Glomerular visceral epithelial cell (primary cell): ENCODE data around the gene BAZ2B.
"Not testable (repeated sequence)": the region's sequence is repeated elsewhere in the genome, so short reads cannot be mapped to it uniquely, and the experiment has no call there.

Source experiments
- DNase-seq: peaks from one replicate; pipeline ENCODE4 v3.0.0-alpha.2; 2016; ENCODE audit errors: extremely low spot score

The BAZ2B gene

DNA sequence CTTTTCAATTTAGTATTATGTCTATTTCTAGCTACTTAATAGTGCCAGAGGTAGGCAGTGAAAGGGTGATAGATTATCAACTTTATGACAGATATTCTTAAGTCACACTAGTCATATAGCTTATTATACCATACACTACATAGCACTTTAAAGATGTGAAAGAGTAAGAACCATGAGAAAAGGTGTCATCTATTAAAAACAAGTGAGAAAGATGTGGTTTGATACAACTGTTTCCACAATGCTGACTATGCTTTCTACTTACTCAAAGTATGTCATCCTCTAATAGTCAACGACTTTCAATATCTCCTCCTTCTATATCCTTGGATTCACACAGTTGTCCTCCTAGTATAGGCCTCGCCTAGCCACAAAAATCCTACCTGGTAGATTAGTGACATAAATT is 196.9 kb downstream of the BAZ2B start:
- no peak for DNase-seq

DNA sequence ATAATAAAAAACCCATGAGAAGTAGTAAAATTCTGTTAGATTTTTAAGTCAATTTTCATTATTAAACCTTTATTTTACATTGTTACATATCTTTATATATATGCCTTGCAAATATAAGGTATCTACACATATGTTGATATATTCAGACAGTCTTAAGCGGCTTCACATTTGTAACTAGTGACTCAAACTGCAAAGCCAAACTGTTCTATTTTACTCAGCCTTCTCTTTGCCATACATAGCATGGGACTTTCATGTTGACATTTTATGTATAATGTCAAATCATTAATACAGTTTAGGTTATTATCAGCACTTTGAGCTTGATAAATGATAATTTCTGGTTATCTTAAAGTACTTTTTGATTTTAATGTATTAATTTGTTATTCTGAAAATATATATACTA is 204.9 kb downstream of the BAZ2B start:
- no peak for DNase-seq

DNA sequence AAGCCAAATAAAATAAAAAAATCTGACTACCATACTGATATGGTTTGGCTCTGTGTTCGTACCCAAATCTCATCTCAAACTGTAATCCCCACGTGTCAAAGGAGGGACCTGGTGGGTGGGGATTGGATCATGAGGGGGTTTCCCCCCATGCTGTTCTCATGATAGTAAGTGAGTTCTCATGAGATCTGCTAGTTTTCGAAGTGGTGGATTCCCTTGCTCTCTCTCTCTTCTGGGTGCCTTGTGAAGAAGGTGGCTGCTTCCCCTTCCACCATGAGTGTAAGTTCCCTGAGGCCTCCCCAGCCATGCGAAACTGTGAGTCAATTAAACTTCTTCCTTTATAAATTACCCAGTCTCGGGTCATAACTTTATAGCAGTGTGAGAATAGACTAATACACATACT is 206.1 kb downstream of the BAZ2B start:
- no peak for DNase-seq

DNA sequence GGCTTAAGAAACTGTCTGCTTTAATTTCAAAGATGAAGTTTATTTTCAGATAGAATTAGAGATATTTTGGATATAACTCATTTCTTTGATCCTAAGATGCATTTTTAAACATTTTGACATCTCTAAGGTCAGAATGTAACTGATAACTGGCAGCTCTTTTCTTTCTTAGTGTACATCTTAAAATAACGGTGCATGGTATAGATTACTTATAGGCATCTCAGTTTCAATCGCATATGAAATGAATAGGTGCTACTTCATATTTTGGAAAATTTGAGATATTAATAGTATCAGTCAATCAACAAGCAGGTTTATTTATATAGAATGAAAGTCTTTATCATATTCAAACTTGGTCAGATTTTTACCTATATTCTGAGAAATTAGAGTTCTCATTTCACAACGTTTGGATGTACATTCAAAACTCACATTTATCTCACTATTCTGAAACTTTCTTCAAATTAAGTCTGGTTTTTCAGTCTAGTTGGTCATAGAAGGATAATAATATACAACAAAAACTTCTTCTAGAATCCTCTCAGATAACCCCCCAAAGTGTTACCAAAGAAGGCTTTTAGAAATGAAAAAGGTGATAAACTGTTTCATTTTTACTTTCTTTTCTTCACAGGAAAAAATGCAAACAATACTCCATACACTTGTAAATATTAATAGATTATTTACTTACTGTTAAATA is 207.1 kb downstream of the BAZ2B start:
- DNase-seq, result no peak

GRCh38 chr2:159402790-159403189 is 213.6 kb downstream of the BAZ2B start:
- DNase-seq, result no peak

GRCh38 chr2:159402160-159402559 is 214.2 kb downstream of the BAZ2B start:
- DNase-seq, result not testable (repeated sequence)

DNA sequence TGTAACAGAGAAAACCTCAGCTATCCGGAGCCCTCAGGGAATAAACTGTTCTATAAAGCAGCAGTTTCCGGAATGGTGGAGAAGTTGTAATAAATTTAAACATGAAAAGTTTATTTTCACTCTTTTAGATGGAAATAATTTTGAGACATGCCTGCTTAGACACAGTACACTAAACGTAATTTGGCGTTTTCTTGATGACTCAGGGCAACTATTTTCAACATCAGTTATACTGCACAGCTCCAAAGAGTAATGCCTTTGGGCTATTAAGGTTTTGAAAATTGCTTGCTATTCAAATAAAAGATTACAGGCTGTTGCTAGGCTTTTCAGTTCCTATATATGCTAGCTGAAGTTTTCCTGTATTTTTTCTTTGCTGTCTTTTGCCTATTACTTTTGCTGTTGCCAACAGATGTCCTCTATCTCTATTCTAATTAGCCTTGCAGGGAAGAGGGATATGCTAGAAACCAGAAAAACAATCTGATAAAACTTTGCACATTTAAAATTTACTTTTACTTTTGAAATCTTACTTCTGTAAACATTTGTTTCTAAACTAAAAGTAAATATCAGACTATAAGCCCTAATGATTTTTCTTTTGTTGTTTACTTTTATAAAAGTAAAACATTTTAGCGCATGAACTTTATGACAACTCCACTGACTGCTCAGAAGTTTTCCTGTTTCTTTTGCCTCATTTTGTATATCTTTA is 216.5 kb downstream of the BAZ2B start:
- DNase-seq, result no peak

- no peak for DNase-seq
These were observed 219.5 kb downstream of the BAZ2B start for GRCh38 chr2:159396799-159397198.

DNA sequence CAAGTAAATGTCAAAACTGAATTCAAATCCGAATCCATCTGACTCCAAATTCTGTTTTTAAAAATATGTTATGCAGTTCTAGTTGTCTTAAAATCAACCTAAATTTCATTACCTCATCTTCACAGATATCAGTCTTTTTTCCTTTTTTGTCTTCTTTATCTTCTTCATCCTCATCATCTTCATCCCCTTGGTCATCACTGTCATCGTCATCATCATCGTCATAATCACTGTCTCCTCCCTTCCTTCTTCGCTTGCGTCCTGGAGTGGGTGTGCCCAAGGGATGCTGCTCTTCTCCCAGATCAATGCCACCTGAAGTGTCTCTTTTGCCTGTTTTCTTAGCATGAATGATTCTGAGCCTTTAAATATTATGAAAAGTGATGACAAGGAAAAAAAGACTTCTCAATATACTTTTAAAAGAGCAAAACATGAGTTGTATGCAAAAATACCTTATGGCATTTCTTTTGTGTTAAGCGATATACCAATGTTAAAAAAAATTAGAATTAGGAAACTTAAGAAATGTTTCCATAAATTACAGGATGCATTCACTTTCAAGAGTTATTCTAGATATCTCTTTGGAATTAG is 233.8 kb downstream of the BAZ2B start:
- DNase-seq, result no peak

DNA sequence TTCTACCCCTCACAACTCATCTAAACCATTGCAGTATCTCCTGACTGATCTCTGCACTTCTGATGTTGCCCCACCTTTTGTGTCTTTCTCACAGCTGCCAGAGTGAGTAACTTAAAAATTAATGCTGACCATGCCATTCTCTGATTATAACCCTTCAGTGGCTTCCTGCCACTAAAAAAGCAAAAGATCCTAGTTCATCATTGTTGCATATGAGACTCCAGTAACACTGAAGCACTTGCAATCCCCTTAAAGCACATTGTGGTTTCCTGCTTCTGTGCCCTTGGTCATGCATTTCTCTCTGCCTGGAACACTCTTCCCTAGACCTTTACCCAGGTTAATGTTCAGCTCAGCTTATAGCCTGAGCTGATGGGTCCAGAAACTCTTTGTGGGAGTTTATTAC is 234.8 kb downstream of the BAZ2B start:
- peak; percentile 84 for DNase-seq

DNA sequence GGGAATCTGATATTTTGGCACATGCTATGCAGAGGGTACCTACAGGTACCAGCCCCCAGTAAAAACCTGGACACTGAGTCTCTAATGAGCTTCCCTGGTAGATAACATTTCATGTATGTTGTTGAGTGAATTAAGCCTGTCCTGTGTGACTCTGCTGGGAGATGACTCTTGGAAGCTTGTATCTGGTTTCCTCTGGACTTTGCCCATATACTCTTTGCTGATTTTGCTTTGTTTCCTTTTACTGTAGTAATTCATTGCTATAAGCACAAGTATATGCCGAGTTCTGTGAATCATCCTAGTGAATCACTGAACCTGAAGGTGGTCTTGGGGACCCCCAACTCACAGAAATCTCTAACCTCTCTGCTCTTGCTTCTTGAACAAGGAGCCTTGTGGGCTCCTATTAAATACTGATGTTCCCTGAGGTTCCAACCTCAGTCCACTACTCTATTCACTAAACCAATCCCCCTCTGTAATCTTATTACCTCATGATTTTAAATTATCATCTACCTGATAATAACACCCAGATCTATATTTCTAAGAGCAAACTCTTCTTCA is 235.6 kb downstream of the BAZ2B start:
- DNase-seq, result no peak

DNA sequence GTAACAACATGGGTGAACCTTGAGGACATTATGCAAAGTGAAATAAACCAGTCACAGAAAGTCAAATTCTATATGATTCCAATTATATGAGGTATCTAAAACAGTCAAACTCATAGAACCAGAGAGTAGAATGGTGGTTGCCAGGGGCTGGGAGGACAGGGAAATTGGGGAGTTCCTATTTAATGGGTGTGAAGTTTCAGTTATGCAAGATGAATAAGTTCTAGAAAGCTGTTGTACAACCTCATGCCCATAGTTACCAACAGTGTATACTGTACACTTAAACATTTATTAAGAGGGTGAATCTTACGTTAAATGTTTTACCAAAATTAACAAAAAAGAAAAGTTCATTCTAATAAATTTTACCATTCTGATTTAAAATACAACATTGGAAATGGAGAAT is 237.2 kb downstream of the BAZ2B start:
- no peak for DNase-seq

- DNase-seq, result no peak
These were observed 241.1 kb downstream of the BAZ2B start for GRCh38 chr2:159375241-159375640.

DNA sequence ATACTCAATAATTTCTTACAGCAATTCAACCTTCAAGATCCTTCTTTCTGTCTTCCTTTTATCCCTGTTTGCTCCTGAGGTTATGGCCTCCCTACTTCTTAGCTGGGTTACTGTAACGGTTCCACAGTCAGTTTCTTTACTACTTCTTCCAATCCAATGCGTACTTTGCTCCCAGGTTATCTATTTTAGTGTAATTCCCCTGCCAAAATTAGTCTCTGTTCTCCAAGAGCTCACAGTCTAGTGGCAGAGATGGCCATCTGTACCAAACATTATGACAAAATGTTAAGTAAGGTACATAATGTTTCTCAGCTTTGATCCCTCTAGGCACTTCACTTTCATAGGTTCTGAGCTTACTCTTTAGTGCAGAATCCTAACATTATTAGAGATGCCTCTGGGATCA is 244.8 kb downstream of the BAZ2B start:
- DNase-seq, result no peak

- no peak for DNase-seq
These were observed 249.8 kb downstream of the BAZ2B start for GRCh38 chr2:159366538-159366937.

GRCh38 chr2:159362816-159363251 is 253.5 kb downstream of the BAZ2B start:
- peak; percentile 68 for DNase-seq

- no peak for DNase-seq
These were observed 254.3 kb downstream of the BAZ2B start for GRCh38 chr2:159362094-159362493.

- not testable (repeated sequence) for DNase-seq
These were observed 254.7 kb downstream of the BAZ2B start for GRCh38 chr2:159361603-159362002.

GRCh38 chr2:159356053-159356554 is 260.2 kb downstream of the BAZ2B start:
- no peak for DNase-seq

DNA sequence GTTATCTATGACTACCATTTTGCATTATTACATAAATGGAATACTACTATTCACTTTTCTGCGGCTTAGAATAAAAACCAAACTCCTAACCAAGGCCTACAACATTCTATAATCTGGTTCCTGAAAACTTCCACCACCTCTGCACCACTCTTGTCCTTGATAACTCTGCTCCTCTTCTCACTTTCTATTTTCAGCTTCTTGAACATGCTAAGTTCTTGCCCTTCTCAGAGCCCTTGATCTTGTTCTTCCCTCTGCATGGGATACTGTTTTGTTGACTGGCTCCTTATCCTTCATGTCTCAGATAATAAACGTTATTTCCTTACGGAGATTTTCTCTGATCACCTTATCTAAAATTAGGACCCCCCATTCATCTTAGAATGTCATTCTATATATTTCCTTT is 264.4 kb downstream of the BAZ2B start:
- DNase-seq, result no peak

DNA sequence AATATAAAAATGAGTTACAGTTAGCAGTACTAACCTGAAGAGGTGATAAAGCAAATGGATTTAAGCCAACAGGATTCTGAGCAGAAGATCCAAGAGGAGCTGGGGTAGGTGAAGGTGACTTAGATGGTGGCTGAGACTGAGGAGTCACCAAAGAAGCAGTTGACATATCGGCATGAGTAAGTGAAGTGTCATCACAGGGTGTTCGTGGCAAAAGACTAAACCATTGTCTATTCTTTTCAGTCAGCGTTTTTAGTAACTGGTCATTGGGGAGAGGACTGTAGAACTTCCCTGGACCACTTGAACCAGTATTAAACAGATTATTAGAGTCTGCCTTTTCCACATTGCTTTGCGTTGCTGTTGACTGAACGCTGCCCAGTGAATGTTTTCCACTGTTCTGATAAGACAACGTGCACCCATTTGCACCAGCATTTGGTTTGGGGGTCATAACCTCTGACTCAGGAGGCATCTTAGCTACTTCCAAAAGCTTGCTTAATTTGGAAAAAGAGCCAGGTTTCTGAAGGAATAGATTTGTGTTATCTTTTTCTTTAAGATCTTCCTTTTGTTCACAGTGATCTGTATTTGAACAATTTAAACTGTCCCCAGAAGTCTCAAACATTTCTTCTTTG is 266.6 kb downstream of the BAZ2B start:
- no peak for DNase-seq

DNA sequence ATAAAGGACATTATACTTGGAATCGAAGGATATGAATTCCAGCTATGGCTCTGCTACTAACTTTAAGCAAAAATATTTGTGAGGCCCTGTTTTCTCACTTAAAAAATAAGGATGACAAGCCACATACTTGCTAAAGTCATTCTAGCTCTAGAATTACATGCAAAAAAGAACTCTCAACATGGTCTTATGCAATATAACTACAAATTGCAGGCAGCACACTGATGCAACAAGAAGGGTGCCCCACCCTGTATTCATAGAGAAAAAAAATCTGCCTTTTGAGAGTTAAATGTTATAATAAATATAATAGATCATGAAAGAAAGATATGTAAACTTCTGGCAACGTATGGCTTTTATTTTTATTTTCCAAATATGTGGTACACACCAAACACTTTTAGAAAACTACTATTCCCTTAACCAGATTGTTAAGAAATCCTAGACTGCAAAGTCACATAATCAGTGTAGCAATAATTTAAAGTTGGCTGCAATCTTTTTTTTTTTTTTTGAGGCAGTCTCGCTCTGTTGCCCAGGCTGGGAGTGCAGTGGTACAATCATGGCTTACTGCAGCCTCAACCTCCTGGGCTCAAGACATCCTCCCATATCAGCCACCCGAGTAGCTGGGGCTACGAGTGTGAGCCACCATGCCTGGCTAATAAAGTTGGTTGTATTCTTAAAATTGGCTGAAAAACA is 289.6 kb downstream of the BAZ2B start:
- DNase-seq, result no peak
